ENCODE measurements around the gene ZNF230. TPM values are rescaled to one million over a fixed set of nuclear protein-coding genes. Genes with fewer than 3 reads are reported as not detected.

Gene ZNF230
- 3.0 and 5.2 TPM in 2 replicates for total RNA-seq

DNA sequence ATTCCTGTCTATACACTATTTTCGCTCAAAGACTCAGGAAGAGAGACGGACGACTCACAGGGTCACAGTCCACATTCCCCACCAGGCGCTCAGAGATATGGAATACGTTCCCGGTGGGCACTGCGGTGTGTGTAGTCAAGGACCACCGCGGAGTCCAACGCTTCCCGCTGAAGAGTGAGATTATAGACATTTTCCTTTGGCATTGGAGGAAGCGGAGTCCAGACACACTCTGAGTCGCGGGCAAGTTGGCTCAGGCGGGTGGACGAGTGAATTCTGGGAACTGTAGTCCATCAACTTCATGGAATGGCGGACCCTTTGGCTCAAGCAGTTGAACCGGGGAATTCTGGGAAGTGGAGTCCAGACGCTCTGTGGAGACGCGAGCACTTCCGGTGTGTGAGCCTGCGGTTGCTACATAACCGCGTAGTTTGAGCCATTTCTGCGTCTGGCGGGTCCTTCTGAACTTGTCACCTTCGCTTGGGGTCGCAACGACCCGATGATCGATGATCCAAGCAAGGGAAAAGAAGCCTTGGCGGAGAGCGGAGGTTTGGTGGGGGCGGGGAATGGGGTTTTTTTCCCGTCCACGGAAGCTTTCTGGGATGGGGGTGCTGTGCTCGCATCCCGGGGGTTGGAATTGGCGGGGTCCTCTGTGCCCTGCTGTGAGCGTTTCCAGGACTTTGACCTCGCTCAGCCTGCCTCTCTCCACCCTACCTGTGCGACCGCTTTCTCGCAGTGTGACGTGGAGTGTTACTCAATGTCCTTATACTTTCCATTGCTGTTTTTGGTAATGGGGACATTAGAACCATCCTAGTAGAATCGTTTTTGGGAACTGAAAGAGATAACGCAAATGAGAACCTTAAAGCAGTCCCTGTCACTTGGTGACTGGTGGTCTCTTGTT, at the start of gene ZNF230:
Gene ZNF230, plus strand, starts transcription at position 392 of the 895 bp plus-strand sequence. CDS start 4,122 bp downstream, outside the sequence.

DNA sequence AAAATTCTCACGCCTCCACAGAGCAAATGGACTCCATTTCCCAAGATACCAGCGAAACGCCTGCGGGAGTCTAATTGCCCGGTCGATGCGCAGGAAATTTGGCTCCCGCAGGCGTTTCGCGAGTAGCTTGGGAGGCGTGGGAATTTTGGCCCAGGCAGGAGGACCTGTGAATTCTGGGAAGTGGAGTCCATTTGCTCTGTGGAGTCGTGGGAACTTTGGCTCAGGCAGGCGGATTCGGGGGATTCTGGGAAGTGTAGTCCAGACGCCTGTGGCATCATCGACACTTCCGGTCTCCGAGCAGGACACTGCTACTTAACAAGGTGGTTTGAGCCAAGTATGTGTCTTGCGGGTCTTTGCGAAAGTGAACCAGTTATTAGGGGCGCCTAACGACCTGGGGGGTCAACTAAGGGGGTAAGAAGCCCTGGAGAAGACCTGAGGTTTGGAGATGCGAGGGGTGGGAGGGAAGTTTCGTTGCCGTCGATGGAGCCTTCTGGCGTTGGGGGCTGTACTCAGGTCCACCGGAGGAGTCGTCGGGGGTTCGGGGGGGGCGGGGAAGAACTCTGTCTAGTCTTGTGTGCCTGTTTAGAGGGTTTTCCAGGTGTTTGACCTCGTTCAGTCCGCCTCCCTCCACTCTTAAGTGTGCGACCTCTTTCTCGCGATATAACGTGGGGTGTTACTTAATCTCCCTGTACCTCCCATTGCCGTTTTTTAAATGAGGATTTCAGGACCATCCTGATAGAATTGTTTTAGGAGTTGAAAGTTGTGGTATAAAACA, 18.7 kb upstream of the ZNF230 start, which contains the start of gene ZNF155:
Gene ZNF155, plus strand, starts transcription at position 277 of the 775 bp plus-strand sequence. CDS start 4,356 bp downstream, outside the sequence.

DNA sequence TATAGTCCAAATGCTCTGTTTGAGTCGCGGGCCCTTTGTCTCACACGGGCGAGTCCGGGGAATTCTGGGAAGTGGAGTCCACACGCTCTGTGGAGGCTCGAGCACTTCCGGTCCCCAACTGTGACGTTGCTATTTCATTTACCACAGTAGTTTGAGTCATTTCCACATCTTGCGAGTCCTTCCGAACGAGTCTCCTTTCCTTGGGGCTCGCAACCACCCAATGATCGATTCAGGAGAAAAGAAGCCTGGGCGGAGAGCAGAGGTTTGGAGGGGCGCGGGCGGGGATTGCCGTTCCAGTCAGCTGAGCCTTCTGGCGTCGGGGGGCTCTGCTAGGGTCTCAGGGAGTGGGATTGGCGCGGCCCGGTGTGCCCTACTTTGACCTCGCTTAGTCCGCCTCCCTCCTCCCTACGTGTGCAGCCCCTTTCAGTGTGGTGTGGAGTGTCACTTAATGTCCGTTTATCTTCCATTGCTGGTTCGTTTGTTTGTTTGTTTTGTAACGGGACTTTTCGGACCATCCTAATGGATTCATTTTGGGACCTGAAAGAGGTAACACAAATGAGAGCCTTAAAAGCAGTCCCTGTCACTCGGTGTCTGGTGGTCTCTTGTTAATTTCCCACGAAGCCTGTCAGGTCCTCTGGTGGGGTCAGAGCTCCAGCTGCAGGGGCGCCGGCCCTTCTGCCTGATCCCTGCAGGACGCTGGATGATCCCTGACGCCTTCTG, 22.6 kb downstream of the ZNF230 start, which contains the start of gene ZNF222:
Gene ZNF222, plus strand, starts transcription at position 163 of the 720 bp plus-strand sequence. Its CDS starts 58 bp downstream, at position 221.

DNA sequence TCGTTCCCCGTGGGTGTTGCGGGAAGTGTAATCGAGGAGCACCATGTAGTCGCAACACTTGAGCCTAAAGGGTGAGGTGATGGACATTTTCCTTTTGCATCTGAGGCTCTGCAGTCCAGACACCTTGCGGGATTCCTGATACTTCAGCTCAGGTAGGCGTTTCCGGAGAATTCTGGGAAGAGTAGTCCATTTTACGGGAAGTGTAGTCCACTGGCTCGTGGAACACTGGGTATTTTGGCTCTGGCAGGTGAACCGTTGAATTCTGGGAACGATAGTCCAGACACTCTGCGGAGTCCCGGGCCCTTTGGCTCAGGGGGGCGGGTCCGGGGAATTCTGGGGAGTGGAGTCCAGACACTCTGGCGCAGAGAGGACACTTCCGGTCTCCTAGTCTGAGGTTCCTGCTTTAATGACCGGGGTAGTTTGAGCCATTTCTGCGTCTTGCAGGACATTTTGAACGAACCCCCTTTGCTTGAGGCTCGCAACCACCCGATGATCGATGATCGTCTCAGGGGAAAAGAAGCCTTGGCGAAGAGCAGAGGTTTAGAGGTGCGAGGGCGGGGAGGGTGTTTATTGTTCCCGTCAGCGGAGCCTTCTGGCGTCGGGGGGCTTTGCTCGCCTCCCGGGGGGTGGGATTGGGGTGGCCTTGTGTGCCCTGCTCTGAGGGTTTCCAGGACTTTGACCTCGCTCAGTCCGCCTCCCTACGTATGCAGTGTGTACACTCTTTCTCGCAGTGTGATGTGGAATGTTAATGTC, 49.1 kb downstream of the ZNF230 start, which contains the start of gene ZNF223:
Gene ZNF223, plus strand, starts transcription at position 387 of the 753 bp plus-strand sequence. CDS start 3,141 bp downstream, outside the sequence.

Small RNA genes within 50 kb of the gene (small RNA-seq; reads per million reads assigned to genes)
- gene AC006213.5: not detected

Other genes with a start within 250 kb of the ZNF230 start
- gene SMG9, start 248.0 kb upstream of the ZNF230 start, total RNA-seq: 17.0 and 18.7 TPM in 2 replicates
- gene KCNN4, start 222.0 kb upstream of the ZNF230 start, total RNA-seq: 0.48 TPM in 1 of 2 replicates, not detected in the other
- under 0.01 and 0.10 TPM in 2 replicates for gene LYPD5, start 200.5 kb upstream of the ZNF230 start, total RNA-seq
- gene ZNF283, start 175.6 kb upstream of the ZNF230 start, total RNA-seq: 5.6 and 8.2 TPM in 2 replicates
- 0.10 and 0.98 TPM in 2 replicates for gene ZNF404, start 119.0 kb upstream of the ZNF230 start, total RNA-seq
- 11.8 and 18.3 TPM in 2 replicates for gene ZNF45, start 67.7 kb upstream of the ZNF230 start, total RNA-seq
- 5.9 and 6.0 TPM in 2 replicates for gene ZNF221, start 51.7 kb upstream of the ZNF230 start, total RNA-seq
- 6.9 and 8.1 TPM in 2 replicates for gene ZNF155, start 18.8 kb upstream of the ZNF230 start, total RNA-seq
- gene ZNF222, start 22.4 kb downstream of the ZNF230 start, total RNA-seq: 4.3 and 5.9 TPM in 2 replicates
- gene ZNF223, start 49.1 kb downstream of the ZNF230 start, total RNA-seq: 5.2 and 5.8 TPM in 2 replicates
- 3.3 and 3.4 TPM in 2 replicates for gene ZNF284, start 69.2 kb downstream of the ZNF230 start, total RNA-seq
- 18.9 and 29.3 TPM in 2 replicates for gene ZNF224, start 91.4 kb downstream of the ZNF230 start, total RNA-seq
- 4.2 and 5.9 TPM in 2 replicates for gene ZNF225, start 110.4 kb downstream of the ZNF230 start, total RNA-seq
- 9.7 and 10.5 TPM in 2 replicates for gene ZNF234, start 138.6 kb downstream of the ZNF230 start, total RNA-seq
- gene ZNF226, start 162.1 kb downstream of the ZNF230 start, total RNA-seq: 10.8 and 15.0 TPM in 2 replicates
- 15.4 and 18.6 TPM in 2 replicates for gene ZNF227, start 209.6 kb downstream of the ZNF230 start, total RNA-seq